Stimulated activated CD8-positive, alpha-beta memory T cell treated with anti-CD3 and anti-CD28 coated beads, Interleukin-12 subunit alpha, Interleukin-12 subunit beta, amount 100 ng/mL, for 24 hours (primary cell): Measurements from ENCODE around the gene NPPA.

Source experiments
- DNase-seq: peaks from one replicate; pipeline ENCODE4 v3.0.0-alpha.2; 2020; ENCODE audit errors: extremely low read depth

NPPA gene

DNA sequence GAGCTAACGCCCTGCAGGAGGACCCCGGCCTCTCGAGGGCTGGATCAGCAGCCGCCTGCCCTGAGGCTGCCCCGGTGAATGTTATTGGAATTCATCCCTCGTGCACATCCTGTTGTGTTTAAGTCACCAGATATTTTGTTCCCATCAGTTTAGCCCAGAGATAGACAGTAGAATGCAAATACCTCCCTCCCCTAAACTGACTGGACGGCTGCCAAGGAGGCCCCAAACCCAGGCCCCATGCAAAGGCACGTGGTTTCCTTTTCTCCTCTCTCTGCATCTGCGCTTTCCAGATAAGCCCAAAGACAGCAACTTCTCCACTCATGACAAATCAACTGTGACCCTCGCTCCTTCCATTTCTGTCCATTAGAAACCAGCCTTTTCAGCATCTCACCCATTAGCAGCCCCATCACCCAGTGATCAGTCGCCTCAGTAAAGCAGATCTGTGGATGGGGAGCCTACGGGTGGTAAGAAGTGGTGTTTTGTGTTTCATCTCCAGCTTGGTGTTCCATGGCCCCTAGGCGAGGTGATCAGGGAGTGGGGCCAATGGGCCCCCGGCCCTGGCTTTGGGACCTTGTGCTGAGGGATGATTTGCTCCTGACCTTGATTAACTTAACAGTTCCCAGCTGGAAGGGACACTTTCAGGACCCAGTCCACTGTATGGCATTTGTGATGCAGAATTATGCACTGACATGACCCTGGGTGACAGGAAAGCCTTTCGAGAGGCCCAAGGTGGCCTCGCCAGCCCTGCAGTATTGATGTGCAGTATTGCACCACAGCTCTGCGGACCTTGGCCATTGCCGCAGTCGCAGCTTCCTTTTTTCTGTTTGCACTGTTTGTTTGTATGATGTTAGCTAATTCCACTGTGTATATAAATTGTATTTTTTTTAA is 5.2 kb downstream of the NPPA start:
- DNase-seq, result no peak

DNA sequence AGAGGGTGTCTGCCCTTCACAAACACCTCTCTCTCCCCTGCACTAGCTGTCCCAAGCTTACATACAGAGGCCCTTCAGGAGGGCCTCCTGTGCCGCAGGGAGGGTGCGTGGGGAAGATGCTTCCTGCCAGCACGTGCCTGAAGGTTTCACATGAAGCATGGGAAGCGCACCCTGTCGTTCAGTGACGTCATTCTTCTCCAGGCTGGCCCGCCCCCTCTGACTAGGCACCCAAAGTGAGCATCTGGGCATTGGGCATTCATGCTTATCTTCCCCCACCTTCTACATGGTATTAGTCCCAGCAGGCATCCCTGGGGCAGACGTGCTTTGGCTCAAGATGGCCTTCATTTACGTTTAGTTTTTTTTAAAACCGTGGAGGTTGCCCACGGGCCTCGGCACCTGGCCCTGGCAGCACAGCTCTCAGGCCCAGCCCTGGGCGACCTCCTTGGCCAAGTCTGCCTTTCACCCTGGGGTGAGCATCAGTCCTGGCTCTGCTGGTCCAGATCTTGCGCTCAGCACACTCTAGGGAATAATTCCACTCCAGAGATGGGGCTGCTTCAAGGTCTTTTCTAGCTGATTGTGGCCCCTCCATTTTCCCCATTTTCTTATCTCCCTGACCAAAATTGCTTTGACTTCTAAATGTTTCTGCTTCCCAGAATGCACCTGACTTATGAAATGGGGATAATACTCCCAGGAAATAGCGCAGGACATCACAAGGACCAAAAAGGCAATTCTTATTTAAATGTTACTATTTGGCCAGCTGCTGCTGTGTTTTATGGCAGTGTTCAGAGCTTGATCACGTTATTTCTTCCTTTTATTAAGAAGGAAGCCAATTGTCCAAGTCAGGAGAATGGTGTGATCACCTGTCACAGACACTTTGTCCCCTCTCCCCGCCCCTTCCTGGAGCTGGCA is 6.1 kb downstream of the NPPA start:
- DNase-seq, result no peak

- no peak for DNase-seq
These were observed 7.6 kb downstream of the NPPA start for GRCh38 chr1:11839727-11840705.

- DNase-seq, result peak; percentile 20
These were observed 9.0 kb downstream of the NPPA start for GRCh38 chr1:11838349-11839272.

GRCh38 chr1:11837767-11838348 is 9.7 kb downstream of the NPPA start:
- no peak for DNase-seq

- no peak for DNase-seq
These were observed 10.4 kb downstream of the NPPA start for GRCh38 chr1:11836955-11837766.

DNA sequence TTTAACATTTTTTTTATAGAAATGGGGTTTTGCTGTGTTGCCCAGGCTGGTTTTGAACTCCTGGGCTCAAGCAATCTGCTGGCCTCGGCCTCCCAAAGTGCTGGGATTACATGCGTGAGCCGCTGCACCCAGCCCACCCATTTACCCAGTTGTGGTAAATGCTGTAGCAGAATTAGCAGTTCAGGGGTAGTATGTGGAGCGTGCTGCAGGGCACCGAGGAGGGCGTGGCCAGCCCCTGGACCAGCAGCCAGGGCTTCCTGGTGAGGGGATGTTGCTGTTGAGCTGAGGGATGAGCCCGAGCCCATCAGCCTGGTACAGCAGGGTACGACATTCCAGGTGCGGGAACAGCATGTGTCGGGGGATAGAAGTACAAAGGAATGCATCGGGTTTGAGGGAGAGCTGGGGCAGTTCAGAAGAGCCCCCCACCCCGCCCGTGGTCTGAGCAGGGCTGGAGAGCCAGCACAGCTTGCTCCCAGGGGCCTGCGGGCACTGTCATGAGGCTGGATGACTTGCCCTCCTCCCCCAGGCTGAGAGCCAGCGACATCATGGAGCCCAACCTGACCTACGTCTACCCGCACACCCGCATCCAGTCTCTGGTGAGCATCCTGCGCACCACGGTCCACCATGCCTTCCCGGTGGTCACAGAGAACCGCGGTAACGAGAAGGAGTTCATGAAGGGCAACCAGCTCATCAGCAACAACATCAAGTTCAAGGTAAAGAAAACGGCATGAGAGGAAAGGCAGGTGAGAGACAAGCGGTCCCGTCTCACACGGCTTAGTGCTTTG is 11.9 kb downstream of the NPPA start:
- no peak for DNase-seq

DNA sequence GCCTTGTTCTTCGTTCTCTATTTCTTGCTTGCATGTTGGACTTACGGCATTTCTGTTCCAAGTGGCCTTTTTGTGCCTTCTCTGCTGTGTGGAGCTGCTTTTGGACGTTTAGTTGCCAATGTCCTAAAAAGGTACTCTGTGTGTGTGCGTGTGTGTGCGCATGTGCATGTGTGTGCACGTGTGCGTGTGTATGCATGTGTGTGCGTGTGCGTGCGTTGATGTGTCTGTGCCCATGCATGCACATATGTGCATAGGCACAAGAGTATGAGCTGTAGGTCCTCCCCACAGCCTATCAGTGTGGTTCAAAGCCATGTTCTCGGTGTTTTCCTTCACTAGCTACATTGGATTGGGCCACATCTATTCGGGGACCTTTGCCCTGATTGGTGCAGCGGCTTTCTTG is 13.7 kb downstream of the NPPA start:
- no peak for DNase-seq

DNA sequence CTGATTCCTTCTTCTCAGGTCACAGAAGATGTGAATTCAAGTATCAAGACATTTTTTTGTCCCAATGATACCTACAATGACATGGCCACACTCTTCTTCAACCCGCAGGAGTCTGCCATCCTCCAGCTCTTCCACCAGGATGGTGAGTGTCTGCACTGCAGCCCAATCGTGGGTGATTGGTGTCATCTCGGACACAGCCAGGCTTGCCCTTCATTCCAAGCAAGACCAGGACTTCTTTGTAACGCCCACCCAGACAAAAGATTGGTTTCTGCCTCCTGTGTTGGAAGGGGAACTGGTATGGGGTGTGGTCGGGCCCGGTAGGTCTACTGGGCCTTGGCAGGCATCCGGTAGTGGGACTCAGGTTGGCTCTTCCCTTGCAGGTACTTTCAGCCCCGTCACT is 14.1 kb downstream of the NPPA start:
- DNase-seq, result no peak

- no peak for DNase-seq
These were observed 15.4 kb downstream of the NPPA start for GRCh38 chr1:11831945-11832725.

GRCh38 chr1:11828511-11828910 is 19.1 kb downstream of the NPPA start:
- no peak for DNase-seq

DNA sequence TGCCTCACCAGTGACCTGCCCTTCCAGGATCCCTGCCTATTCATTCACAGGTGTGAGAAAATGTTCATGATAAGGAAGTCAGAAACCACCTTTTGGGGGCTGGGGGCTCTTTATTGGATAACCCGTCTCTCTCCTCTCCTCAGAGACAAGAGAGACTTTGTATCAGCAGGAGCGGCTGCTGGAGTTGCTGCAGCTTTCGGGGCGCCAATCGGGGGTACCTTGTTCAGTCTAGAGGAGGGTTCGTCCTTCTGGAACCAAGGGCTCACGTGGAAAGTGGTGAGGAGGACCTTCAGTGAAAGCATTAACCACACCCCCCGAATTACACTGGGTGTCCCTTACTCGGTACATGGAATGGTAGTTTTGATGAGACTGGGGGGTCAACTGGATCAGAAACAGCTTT is 20.6 kb downstream of the NPPA start:
- DNase-seq, result no peak

GRCh38 chr1:11825131-11825530 is 22.5 kb downstream of the NPPA start:
- DNase-seq, result no peak

- no peak for DNase-seq
These were observed 24.0 kb downstream of the NPPA start for GRCh38 chr1:11823366-11824137.

DNA sequence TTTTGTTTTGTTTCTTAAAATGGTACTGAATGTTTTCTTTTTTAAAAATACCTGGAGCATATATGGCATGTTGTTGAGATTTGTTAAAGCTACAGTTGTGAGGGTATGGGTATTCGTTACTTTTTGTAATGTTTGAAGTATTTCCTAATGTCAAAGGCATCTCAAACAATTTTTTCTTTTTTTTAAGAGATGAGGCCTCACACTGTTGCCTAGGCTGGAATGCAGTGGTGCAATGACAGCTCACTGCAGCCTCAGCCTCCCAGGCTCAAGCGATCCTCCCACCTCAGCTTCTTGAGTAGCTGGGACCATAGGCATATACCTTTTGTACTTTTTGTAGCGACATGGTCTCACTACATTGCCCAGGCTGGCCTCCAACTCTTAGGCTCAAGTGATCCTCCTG is 25.5 kb downstream of the NPPA start:
- no peak for DNase-seq

DNA sequence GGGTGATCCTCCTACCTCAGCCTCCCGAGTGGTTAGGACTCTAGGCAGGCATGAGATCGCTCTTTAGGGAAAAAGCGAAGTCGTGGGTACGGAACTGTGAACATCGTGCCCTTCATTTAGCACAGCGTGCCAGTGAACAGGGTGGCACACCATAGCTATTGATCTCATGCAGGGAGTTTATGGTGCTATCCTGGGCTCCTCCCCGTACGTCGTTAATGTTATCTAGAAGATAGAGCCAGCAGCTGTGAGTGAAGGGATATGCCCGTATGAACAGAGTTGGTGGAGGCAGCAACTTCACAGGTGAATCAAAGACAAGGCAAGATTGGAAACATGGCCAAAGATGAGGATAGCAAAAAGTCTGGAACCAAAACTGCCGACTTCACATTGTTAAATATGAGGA is 30.4 kb downstream of the NPPA start:
- no peak for DNase-seq

GRCh38 chr1:11813021-11813420 is 34.6 kb downstream of the NPPA start:
- DNase-seq, result no peak
